Stomach (tissue), 4 donors: ENCODE measurements around the gene CMTM4.

Source experiments
- CTCF ChIP-seq, 7 experiments: fragments of 450-650 bp in 4 of 7; fragments of 200-600 bp in 3 of 7; sonication (generic) in 3 of 7; IDR thresholded peaks; one replicate each; pipeline ENCODE4 v1.5.1; 2016 to 2019; ENCODE audit warnings: antibody characterized with exemption in 7 of 7, control low read depth in 2 of 7, mild to moderate bottlenecking in 1 of 7
- EP300 ChIP-seq: sonication (generic); formaldehyde crosslinking; IDR thresholded peaks from one replicate; pipeline ENCODE4 v1.6.1; 2017; ENCODE audit warnings: antibody characterized with exemption
- POLR2AphosphoS5 ChIP-seq, 3 donors: sonication (generic); formaldehyde crosslinking; IDR thresholded peaks; one replicate each; pipeline ENCODE4 v1.6.1; 2016; ENCODE audit warnings: antibody characterized with exemption in 3 of 3

DNA sequence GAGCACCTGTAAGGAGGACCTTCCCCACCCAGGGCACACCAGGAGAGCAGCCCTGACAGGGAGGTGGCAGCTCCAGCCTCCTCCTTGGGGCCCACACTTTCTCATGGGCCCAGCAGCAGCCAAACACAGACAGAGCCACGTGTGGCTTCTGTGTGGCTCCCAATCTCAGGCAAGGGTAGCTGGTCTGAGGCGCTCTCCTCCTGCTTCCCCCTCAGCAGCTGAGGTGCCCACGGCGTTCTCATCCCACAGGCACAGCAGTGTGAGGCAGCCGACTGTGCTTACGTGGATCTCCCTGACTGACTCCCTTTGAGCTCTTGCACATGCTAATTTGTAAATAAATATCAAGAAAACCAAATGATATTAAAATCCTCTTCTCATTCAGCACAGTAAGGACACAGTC is 61.1 kb downstream of the CMTM4 start:
- TF ChIP-seq CTCF (IDR thresholded peaks at IDR 0.05) (no peak), EP300 (no peak), POLR2AphosphoS5 (IDR thresholded peaks at IDR 0.05) (no peak)
